ENCODE data around the gene ASPDH.

Gene ASPDH

GRCh38 chr19:50494186-50495019 lies 19.3 kb downstream of the ASPDH start:
- DNase-seq: no peak

GRCh38 chr19:50493171-50493570 lies 20.5 kb downstream of the ASPDH start:
- DNase-seq: no peak

- DNase-seq: no peak
Observed at GRCh38 chr19:50492303-50493052, 21.2 kb downstream of the ASPDH start.

GRCh38 chr19:50490991-50491472 lies 22.7 kb downstream of the ASPDH start:
- no peak for DNase-seq

GRCh38 chr19:50490411-50490811 lies 23.3 kb downstream of the ASPDH start:
- no peak for DNase-seq

- no peak for DNase-seq
Observed at GRCh38 chr19:50489461-50490011, 24.2 kb downstream of the ASPDH start.

- DNase-seq: no peak
Observed at GRCh38 chr19:50488389-50489194, 25.1 kb downstream of the ASPDH start.

- DNase-seq: no peak
Observed at GRCh38 chr19:50486823-50487515, 26.7 kb downstream of the ASPDH start.

GRCh38 chr19:50485284-50485955 lies 28.3 kb downstream of the ASPDH start:
- DNase-seq: no peak

GRCh38 chr19:50482916-50483315 lies 30.8 kb downstream of the ASPDH start:
- DNase-seq: no peak

GRCh38 chr19:50482271-50482855 lies 31.4 kb downstream of the ASPDH start:
- DNase-seq: no peak

GRCh38 chr19:50481351-50482149 lies 32.2 kb downstream of the ASPDH start:
- DNase-seq: no peak

GRCh38 chr19:50480281-50481111 lies 33.2 kb downstream of the ASPDH start:
- DNase-seq: no peak

GRCh38 chr19:50479761-50480251 lies 33.9 kb downstream of the ASPDH start:
- DNase-seq: no peak

GRCh38 chr19:50478901-50479715 lies 34.6 kb downstream of the ASPDH start:
- no peak for DNase-seq

- no peak for DNase-seq
Observed at GRCh38 chr19:50477751-50478515, 35.8 kb downstream of the ASPDH start.

- no peak for DNase-seq
Observed at GRCh38 chr19:50476907-50477238, 36.8 kb downstream of the ASPDH start.

Data from NCI-H187 treated with DMSO at 0.1 percent for 48 hours (cell line).